HepG2 (cell line): ENCODE data around the gene ADCY5. TPM values are rescaled to one million over a fixed set of nuclear protein-coding genes. Genes with fewer than 3 reads are reported as not detected.

ENCODE experiments used
- ATAC-seq: fragments of 200-7000 bp; cut with Tn5 transposase; 3 replicates; pipeline ENCODE4 v1.9.1; 2020; ENCODE audit warnings: mild to moderate bottlenecking, moderate library complexity
- BruUV-seq: library from RNA; stranded (reverse); fragments of 400-500 nt; replicated peaks from 2 replicates; lab custom pipeline; 2021; lab: Mats Ljungman, UMichigan
- CTCF ChIA-PET: fragments of 300-600 bp; formaldehyde crosslinking; extraction: SDS; loops from one replicate; lab custom pipeline; 2021; ENCODE audit warnings: low total read pairs, inconsistent platforms, low intra/inter-chr PET ratio; lab: Yijun Ruan, JAX
- POLR2A ChIA-PET: fragments of 350-600 bp; sonication (Branson Sonifier 250); formaldehyde crosslinking; loops from one replicate; lab custom pipeline; 2020; ENCODE audit warnings: antibody characterized with exemption, inconsistent platforms; lab: Yijun Ruan, JAX
- DNase-seq: peaks from one replicate; pipeline ENCODE4 v3.0.0-alpha.2; 2015; ENCODE audit warnings: low spot score
- FAIRE-seq: peaks from 3 replicates; lab custom pipeline; 2011; peaks lifted over from hg19 to GRCh38; lab: Jason Lieb, UNC
- H2AFZ ChIP-seq: one replicate; pipeline ENCODE4 v1.6.1; 2011; ENCODE audit warnings: low read length, inconsistent platforms
- H3K27ac ChIP-seq: fragments of 300-600 bp; 3 replicates; pipeline ENCODE4 v1.8.0; 2011; ENCODE audit warnings: mixed run types, mild to moderate bottlenecking, mixed read lengths, low read length, inconsistent platforms; ENCODE audit not compliant: insufficient read depth; ENCODE audit errors: extremely low read length
- H3K27me3 ChIP-seq, 2 experiments: fragments of 200-600 bp in 1 of 2; 2 replicates in 1 of 2; 3 replicates in 1 of 2; pipeline versions ENCODE4 v1.6.0 to v1.8.0; 2011; ENCODE audit warnings: low read length in 2 of 2, mild to moderate bottlenecking in 2 of 2, moderate library complexity in 2 of 2, inconsistent platforms in 1 of 2; ENCODE audit not compliant: insufficient read depth in 2 of 2, control insufficient read depth in 1 of 2
- H3K36me3 ChIP-seq, 2 experiments: fragments of 200-600 bp in 1 of 2; replicated peaks in 1 of 2; 2 replicates in 1 of 2; 3 replicates in 1 of 2; pipeline versions ENCODE4 v1.5.1 to v1.8.0; 2011; ENCODE audit warnings: low read length in 2 of 2, inconsistent platforms in 1 of 2; ENCODE audit not compliant: insufficient read depth in 2 of 2, control insufficient read depth in 1 of 2
- H3K4me1 ChIP-seq: 2 replicates; pipeline ENCODE4 v1.5.1; 2012; ENCODE audit warnings: low read length, inconsistent platforms; ENCODE audit not compliant: insufficient read depth
- H3K4me2 ChIP-seq: 2 replicates; pipeline ENCODE4 v1.6.0; 2011; ENCODE audit warnings: low read depth, low read length, inconsistent platforms
- H3K4me3 ChIP-seq, 3 experiments: fragments of 200-600 bp in 1 of 3; sonication (generic), shearing (Covaris generic) in 1 of 3; replicated peaks in 1 of 3; 2 replicates each; pipeline ENCODE4 v1.5.1; 2011 to 2016; ENCODE audit warnings: low read length in 3 of 3, inconsistent platforms in 2 of 3, low read depth in 2 of 3, mild to moderate bottlenecking in 2 of 3, control low read depth in 1 of 3, mixed read lengths in 1 of 3; ENCODE audit not compliant: insufficient read depth in 1 of 3
- H3K79me2 ChIP-seq: one replicate; pipeline ENCODE4 v1.6.1; 2011; ENCODE audit warnings: low read length, inconsistent platforms; ENCODE audit not compliant: insufficient read depth
- H3K9ac ChIP-seq: 2 replicates; pipeline ENCODE4 v1.6.0; 2011; ENCODE audit warnings: mild to moderate bottlenecking, low read depth, low read length, inconsistent platforms; ENCODE audit not compliant: insufficient read depth
- H3K9me3 ChIP-seq: 2 replicates; pipeline ENCODE4 v1.5.1; 2012; ENCODE audit warnings: mild to moderate bottlenecking, low read length
- H4K20me1 ChIP-seq: 2 replicates; pipeline ENCODE4 v1.6.0; 2011; ENCODE audit warnings: inconsistent platforms, mild to moderate bottlenecking, low read length, moderate library complexity; ENCODE audit not compliant: insufficient read depth
- CCDC6 ChIP-seq: sonication (generic); formaldehyde crosslinking; IDR thresholded peaks from 2 replicates; pipeline ENCODE4 v1.8.1; 2022; ENCODE audit warnings: mild to moderate bottlenecking, missing genetic modification reagents, moderate library complexity
- EED ChIP-seq: sonication (generic); formaldehyde crosslinking; IDR thresholded peaks from 2 replicates; pipeline ENCODE4 v1.5.0; 2020; ENCODE audit warnings: mild to moderate bottlenecking, missing genetic modification reagents
- IKZF4 ChIP-seq: sonication (generic); formaldehyde crosslinking; IDR thresholded peaks from 2 replicates; pipeline ENCODE4 v1.5.1; 2020; ENCODE audit warnings: borderline replicate concordance, mild to moderate bottlenecking, low read depth, missing genetic modification reagents; ENCODE audit errors: not compliant biosample characterization
- KDM3A ChIP-seq: IDR thresholded peaks from 2 replicates; pipeline ENCODE4 v1.6.1; 2018; ENCODE audit warnings: low read depth, missing compliant biosample characterization
- KLF15 ChIP-seq: sonication (generic); formaldehyde crosslinking; IDR thresholded peaks from 2 replicates; pipeline ENCODE4 v1.8.1; 2023; ENCODE audit warnings: borderline replicate concordance, mild to moderate bottlenecking, inconsistent platforms, missing genetic modification reagents, mixed read lengths
- PAX8 ChIP-seq: sonication (generic); formaldehyde crosslinking; IDR thresholded peaks from 2 replicates; pipeline ENCODE4 v1.8.0; 2022; ENCODE audit warnings: mild to moderate bottlenecking, missing genetic modification reagents, borderline replicate concordance
- TBL1XR1 ChIP-seq: fragments of 150-350 bp; IDR thresholded peaks from 2 replicates; pipeline ENCODE4 v1.6.1; 2014; ENCODE audit warnings: borderline replicate concordance, low read length; ENCODE audit not compliant: partially characterized antibody
- ZNF160 ChIP-seq: sonication (generic); formaldehyde crosslinking; IDR thresholded peaks from 2 replicates; pipeline ENCODE4 v1.8.0; 2022; ENCODE audit warnings: mild to moderate bottlenecking, inconsistent platforms, missing genetic modification reagents
- ZNF615 ChIP-seq: sonication (generic); formaldehyde crosslinking; IDR thresholded peaks from 2 replicates; pipeline ENCODE4 v1.5.0; 2020; ENCODE audit warnings: mild to moderate bottlenecking, missing genetic modification reagents, borderline replicate concordance
- ZNF782 ChIP-seq: sonication (generic); formaldehyde crosslinking; IDR thresholded peaks from 2 replicates; pipeline ENCODE4 v1.4.0; 2020; ENCODE audit warnings: missing genetic modification reagents, mild to moderate bottlenecking, borderline replicate concordance
- ZNF816 ChIP-seq: sonication (generic); formaldehyde crosslinking; IDR thresholded peaks from 2 replicates; pipeline ENCODE4 v1.8.0; 2022; ENCODE audit warnings: missing genetic modification reagents, mild to moderate bottlenecking, borderline replicate concordance
- WGBS: methylation state at CpG from one replicate; pipeline ENCODE4 v1.1.6; 2017; ENCODE audit warnings: low lambda C conversion rate; 5-methylcytosine and 5-hydroxymethylcytosine counted together
- in situ Hi-C: cut with HindIII; loops from 2 replicates; pipeline ENCODE4 v1.10.0; 2017; ENCODE audit warnings: low pct_unique_long_range_greater_than_20kb; ENCODE audit not compliant: extremely low pct_ligation_motif_present
- intact Hi-C: fragments of 100-400 bp; cut with micrococcal nuclease; formaldehyde crosslinking; loops from one replicate; pipeline ENCODE4 v1.10.0; 2022; ENCODE audit not compliant: unreplicated experiment
- polyA plus RNA-seq, 8 experiments: library from polyadenylated mRNA; depleted of rRNA in 3 of 8; stranded (reverse) in 7 of 8; unstranded in 1 of 8; fragments of >200 nt; fragmentation: Illumina TruSeq in 4 of 8; extraction: Trizol in 4 of 8; gene quantifications; 2 replicates each; pipeline versions ENCODE4 v1.2.1 to v1.2.3, GENCODE V29; 2011 to 2016; ENCODE audit warnings: low read depth in 4 of 8, missing spikeins in 1 of 8, mixed read lengths in 1 of 8; ENCODE audit not compliant: insufficient read depth in 1 of 8
- total RNA-seq, 5 experiments: library from RNA; depleted of rRNA; stranded (reverse); fragments of >200 nt; fragmentation: Illumina TruSeq; extraction: Trizol; gene quantifications; 2 replicates each; pipeline ENCODE4 v1.2.3, GENCODE V29; 2016; ENCODE audit warnings: low read depth in 1 of 5
- TF ChIP-seq, protein P1 (sequence below): IDR thresholded peaks from 2 replicates; pipeline ENCODE4 v1.6.1; 2012; ENCODE audit warnings: low read depth, low read length, improper control_type of control experiment

Gene ADCY5
- total and polyA plus RNA-seq, 2 of the 13 experiments (the other 11 are each of a cell fraction or from before 2014, with no cell fraction given), result not detected

DNA sequence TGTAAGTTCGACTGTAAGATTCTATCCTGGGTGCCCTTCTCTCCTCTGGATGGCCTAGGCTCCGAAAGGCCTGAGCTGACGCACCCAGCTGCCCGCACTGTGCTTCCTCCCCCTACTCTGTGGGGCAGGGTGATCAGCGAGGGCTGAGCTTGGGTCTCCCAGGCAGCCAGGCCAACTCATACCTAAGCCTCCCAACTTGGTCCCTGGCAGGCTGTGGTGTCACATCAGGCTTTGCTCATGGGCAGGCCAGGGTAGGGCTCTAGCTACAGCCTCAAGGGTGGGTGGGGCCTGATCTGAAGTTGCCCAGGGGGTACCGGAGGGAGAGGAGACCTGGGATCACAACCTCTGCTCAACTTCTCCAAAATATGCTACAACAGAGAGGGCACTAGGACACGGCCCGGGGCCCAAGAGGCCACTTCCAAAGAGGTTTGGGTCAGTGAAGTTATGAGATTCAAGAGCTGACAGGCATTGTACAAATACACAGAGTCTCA is 123.1 kb downstream of the ADCY5 start:
- in situ Hi-C loops (loop anchor here (5.0 kb wide), 1 partner anchor 231 kb away; no protein-coding TSS in a partner anchor), intact Hi-C loops (no loop called here)
- no TSS peak for BruUV-seq
- no peak for FAIRE-seq
- 27% methylated on average over 6 of the region's 8 CpGs for WGBS
- no peak overlapping the region for H3K4me3 ChIP-seq
- H3K27me3 ChIP-seq, result peaks cover 1 to 59% of the 10 kb centered on the region in 2 experiments; a peak in 4 of 5 replicates
- H3K4me1 ChIP-seq, result peaks cover 10% of the 10 kb centered on the region; the same call in 1 of the 2 replicates
- no peak for TF ChIP-seq EED (CRISPR knock-in tag)
- no peak for TF ChIP-seq KLF15 (CRISPR knock-in tag)
- no peak for TF ChIP-seq TBL1XR1
- TF ChIP-seq, protein P1, sequence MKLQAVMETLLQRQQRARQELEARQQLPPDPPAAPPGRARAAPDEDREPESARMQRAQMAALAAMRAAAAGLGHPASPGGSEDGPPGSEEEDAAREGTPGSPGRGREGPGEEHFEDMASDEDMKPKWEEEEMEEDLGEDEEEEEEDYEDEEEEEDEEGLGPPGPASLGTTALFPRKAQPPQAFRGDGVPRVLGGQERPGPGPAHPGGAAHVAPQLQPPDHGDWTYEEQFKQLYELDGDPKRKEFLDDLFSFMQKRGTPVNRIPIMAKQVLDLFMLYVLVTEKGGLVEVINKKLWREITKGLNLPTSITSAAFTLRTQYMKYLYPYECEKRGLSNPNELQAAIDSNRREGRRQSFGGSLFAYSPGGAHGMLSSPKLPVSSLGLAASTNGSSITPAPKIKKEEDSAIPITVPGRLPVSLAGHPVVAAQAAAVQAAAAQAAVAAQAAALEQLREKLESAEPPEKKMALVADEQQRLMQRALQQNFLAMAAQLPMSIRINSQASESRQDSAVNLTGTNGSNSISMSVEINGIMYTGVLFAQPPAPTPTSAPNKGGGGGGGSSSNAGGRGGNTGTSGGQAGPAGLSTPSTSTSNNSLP, result no peak
- TF ChIP-seq PAX8 (CRISPR knock-in tag), result no peak
- no peak for TF ChIP-seq CCDC6
- TF ChIP-seq ZNF782 (CRISPR knock-in tag), result no peak
- no peak for TF ChIP-seq ZNF160 (CRISPR knock-in tag)
- TF ChIP-seq KDM3A, result no peak
- no peak for TF ChIP-seq ZNF816 (CRISPR knock-in tag)
- no peak for TF ChIP-seq ZNF615 (CRISPR knock-in tag)
- no peak for TF ChIP-seq IKZF4 (CRISPR knock-in tag)
- no peak overlapping the region for H3K4me2 ChIP-seq
- H3K27ac ChIP-seq, result no peak overlapping the region
- no peaks in the 10 kb centered on the region for H3K9me3 ChIP-seq
- CTCF ChIA-PET, result no interaction called here
- no peak for DNase-seq
- POLR2A ChIA-PET, result no interaction called here
- no peaks in the 10 kb centered on the region for H3K79me2 ChIP-seq
- H4K20me1 ChIP-seq, result no peaks in the 10 kb centered on the region
- H3K9ac ChIP-seq, result no peak overlapping the region
- H3K36me3 ChIP-seq, result no peaks in the 10 kb centered on the region
- no peak for ATAC-seq
- no peak overlapping the region for H2AFZ ChIP-seq
